ENCODE data around the gene TADA2A.
"Not testable (repeated sequence)": the region's sequence is repeated elsewhere in the genome, so short reads cannot be mapped to it uniquely, and the experiment has no call there.

TADA2A gene

DNA sequence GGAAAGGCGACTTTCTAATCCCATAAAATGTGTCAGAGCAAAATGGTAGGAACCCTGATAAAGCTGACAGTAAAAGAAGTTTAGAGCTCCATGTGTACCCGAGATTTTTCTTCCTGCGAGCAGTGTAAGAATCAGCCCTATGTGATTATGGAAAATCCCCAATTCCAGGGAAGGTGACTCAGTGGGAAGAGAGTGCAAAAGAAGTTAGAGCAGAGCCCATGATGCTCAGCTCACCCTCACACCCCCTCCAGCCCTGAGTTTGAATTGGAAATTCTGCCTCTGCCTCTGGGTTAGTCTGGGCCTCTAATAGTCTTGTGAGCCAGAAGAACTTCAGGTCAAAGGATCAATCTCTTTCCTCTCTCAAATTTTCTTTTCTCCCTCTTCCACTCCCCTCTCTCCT, 18.4 kb upstream of the TADA2A start:
- ATAC-seq, result no peak
- Mint-ChIP-seq H3K4me3 (no peak overlapping the region), H3K4me1 (peaks cover 13% of the 10 kb centered on the region), H3K27ac (no peak overlapping the region), H3K27me3 (no peaks in the 10 kb centered on the region), H3K9me3 (no peaks in the 10 kb centered on the region), H3K36me3 (no peaks in the 10 kb centered on the region)

DNA sequence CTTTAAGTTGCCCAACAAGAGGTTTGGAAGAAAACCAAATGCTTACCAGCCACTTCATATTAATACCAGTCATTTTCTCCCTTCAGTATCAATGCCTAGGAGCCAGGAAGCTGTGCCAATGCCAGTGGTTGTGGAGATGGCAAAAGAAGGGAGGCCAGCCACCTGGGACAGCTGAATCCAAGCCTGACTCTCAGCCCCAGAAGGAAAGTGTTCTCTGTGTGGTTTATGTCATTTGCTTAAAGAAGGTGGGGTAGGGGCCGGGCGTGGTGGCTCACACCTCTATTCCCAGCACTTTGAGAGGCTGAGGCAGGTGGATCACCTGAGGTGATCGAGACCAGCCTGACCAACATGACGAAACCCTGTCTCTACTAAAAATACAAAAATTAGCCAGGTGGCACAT, 17.5 kb upstream of the TADA2A start:
- H3K4me3 Mint-ChIP-seq, result no peak overlapping the region
- no peaks in the 10 kb centered on the region for H3K27me3 Mint-ChIP-seq
- ATAC-seq, result no peak
- H3K36me3 Mint-ChIP-seq, result no peaks in the 10 kb centered on the region
- H3K9me3 Mint-ChIP-seq, result no peaks in the 10 kb centered on the region
- peaks cover 13% of the 10 kb centered on the region for H3K4me1 Mint-ChIP-seq
- peak overlapping the region; percentile 30 for H3K27ac Mint-ChIP-seq

DNA sequence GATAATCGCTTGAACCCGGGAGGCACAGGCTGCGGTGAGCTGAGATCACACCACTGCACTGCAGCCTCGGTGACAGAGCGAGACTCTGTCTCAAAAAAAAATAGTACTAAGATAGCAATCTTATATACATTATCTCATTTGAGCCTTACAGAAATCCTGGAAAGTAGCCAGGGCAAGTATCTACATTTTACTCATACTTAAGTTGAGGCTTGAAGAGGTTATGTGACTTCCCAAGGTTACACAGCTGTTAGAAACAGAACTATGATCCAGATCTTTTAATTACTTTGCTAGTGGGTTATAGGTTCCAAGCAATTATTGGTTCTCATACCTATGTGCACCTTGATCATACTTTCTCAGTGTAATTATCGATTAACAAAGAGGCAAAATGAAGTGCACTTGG, 15.5 kb upstream of the TADA2A start:
- H3K4me3 Mint-ChIP-seq, result no peak overlapping the region
- H3K27me3 Mint-ChIP-seq, result no peaks in the 10 kb centered on the region
- no peaks in the 10 kb centered on the region for H3K36me3 Mint-ChIP-seq
- H3K27ac Mint-ChIP-seq, result no peak overlapping the region
- H3K9me3 Mint-ChIP-seq, result no peaks in the 10 kb centered on the region
- H3K4me1 Mint-ChIP-seq, result peaks cover 13% of the 10 kb centered on the region
- ATAC-seq, result no peak

DNA sequence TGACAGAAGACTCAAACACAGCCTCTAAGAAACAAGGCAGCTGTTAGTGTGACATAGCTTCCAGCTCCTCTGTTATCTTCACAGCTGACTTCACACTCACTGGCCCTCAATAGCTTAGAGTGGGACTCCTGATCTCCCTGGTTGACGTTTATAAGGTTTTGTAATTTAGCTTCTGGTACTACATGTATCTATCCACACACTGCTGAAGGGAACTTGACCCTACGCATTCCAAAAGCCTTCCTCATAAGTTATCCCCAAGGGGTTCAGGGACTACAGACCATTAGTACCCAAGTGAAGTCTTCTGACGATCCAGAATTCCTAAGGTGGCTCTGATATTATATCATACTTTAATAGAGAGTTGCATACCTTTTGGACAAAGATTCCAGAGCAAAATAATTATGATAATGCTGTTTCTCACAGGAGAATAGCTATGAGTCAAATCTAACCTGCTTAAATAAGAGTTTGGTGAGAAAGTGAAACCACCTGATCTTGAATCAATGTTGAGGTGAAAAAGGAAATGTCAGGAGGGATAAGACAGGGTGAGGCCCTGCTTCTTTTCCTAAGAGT, 14.6 kb upstream of the TADA2A start:
- Mint-ChIP-seq H3K4me3 (no peak overlapping the region), H3K27me3 (no peaks in the 10 kb centered on the region), H3K36me3 (no peaks in the 10 kb centered on the region), H3K27ac (peak overlapping the region; percentile 32), H3K9me3 (no peaks in the 10 kb centered on the region), H3K4me1 (peaks cover 13% of the 10 kb centered on the region)
- ATAC-seq, result peak; percentile 64

DNA sequence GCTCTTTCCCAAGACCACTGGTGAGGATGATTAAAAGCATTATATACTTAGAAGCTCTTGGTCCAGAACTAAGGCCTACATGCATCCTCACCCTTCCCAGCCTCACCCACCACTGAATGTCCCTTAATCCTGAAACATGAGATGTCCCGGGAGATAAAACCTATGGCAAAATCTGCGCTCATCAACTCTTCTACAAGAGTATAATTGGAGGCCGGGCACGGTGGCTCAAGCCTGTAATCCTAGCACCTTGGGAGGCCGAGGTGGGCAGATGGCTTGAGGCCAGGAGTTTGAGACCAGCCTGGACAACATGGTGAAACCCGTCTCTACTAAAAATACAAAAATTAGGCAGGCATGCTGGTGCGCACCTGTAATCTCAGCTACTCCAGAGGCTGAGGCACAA, 13.3 kb upstream of the TADA2A start:
- Mint-ChIP-seq H3K27me3 (no peaks in the 10 kb centered on the region), H3K9me3 (no peaks in the 10 kb centered on the region), H3K4me3 (no peak overlapping the region), H3K27ac (no peak overlapping the region), H3K4me1 (peaks cover 19% of the 10 kb centered on the region), H3K36me3 (no peaks in the 10 kb centered on the region)
- no peak for ATAC-seq

DNA sequence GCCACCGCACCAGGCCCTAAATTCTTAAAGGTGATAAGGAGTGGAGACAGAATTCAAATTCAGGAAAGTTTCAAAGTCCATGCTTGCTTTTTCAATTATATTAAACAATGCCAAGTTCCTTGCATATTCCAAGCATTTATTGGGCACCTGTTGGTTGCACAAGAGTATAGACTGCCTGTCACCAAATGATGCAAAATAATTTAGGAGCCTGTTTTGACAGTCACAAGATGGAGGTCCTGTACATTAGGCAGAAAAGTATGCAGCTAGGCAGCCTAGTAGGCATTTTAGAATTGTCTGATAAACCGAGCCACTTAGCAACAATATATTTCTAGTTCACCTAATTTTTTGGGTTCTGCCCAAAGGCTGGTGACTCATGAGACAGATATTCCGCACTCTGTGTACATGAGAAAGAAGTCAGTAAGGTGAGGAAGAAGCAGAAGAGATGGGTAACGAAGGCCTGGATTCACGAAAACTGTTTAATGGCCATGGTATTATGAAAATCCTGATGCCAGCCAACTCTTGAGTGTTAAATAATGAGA, 7.4 kb upstream of the TADA2A start:
- Mint-ChIP-seq H3K4me3 (no peak overlapping the region), H3K27me3 (no peaks in the 10 kb centered on the region), H3K9me3 (no peaks in the 10 kb centered on the region), H3K36me3 (no peaks in the 10 kb centered on the region), H3K4me1 (peaks cover 12% of the 10 kb centered on the region), H3K27ac (no peak overlapping the region)
- no peak for ATAC-seq

DNA sequence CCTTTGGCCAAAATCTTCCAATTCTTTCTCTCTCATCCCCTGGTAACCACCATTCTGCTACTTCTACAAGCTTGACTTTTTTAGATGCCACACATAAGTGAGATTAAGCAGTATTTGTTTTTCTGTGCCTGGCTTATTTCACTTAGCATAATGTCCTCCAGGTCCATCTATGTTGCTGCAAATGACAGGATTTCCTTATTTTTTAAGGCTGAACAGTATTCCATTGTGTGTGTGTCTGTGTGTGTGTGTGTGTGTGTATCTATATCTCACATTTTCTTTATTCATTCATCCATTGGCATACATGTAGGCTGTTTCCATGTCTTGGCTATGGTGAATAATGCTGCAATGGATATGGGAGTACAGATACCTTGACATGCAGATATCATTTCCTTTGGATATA, 6.2 kb upstream of the TADA2A start:
- Mint-ChIP-seq H3K27ac (no peak overlapping the region), H3K4me3 (no peak overlapping the region), H3K36me3 (peaks cover 6% of the 10 kb centered on the region), H3K4me1 (peaks cover 24% of the 10 kb centered on the region), H3K9me3 (no peaks in the 10 kb centered on the region), H3K27me3 (no peaks in the 10 kb centered on the region)
- ATAC-seq, result no peak

DNA sequence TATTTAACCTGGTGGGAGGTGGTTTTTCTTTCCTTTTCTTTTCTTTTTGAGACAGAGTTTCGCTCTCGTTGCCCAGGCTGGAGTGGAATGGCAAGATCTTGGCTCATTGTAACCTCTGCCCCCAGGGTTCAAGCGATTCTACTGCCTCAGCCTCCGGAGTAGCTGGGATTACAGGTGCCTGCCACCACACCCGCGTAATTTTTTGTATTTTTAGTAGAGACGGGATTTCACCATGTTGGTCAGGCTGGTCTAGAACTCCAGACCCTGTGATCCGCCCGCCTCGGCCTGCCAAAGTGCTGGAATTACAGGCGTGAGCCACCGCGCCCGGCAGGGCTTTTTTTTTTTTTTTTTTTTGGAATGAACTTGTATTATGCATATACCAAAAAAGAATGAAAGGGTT, 1.2 kb upstream of the TADA2A start:
- H3K27ac Mint-ChIP-seq, result peak overlapping the region; percentile 98
- not testable (repeated sequence) for H3K27me3 Mint-ChIP-seq, ATAC-seq, H3K36me3 Mint-ChIP-seq, H3K9me3 Mint-ChIP-seq
- H3K4me3 Mint-ChIP-seq, result peak overlapping the region; percentile 99
- H3K4me1 Mint-ChIP-seq, result peaks cover 41% of the 10 kb centered on the region

DNA sequence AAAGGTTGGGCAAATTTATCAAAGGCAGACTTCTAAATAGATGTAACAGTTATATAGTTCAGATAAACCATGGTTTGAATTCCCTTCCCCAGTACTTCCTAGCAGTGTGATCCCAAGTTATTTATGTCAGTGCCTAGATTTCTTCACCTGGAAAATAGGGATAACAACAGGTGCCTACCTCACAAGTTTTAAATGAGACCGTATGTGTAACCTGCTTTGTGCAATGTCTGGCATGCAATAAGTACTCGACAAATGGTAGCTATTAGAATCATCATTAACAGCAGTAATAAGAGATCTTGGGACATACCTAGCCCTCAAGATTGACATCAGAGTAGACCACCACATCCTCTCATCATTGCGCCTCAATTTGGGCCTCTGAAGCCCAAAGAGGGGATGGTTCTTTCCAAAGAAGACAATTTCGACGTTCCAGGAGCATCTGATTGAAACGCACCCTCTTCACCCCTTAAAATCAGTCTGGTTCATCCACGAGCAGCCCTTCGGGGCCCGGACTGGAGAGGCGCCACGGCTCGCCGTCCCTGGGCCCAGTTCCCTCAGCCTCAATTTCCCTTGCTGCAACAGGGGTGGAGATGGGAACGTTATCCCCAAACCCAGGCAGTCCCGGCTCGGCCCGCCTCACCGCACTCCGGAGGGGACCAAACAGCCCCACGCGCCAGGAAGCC, 591 bp upstream of the TADA2A start:
- H3K9me3 Mint-ChIP-seq, result no peaks in the 10 kb centered on the region
- peaks cover 11% of the 10 kb centered on the region for H3K36me3 Mint-ChIP-seq
- peaks cover 42% of the 10 kb centered on the region for H3K4me1 Mint-ChIP-seq
- H3K27ac Mint-ChIP-seq, result peak overlapping the region; percentile 98
- no peaks in the 10 kb centered on the region for H3K27me3 Mint-ChIP-seq
- peak overlapping the region; percentile 99 for H3K4me3 Mint-ChIP-seq
- ATAC-seq, result peak; percentile 56

DNA sequence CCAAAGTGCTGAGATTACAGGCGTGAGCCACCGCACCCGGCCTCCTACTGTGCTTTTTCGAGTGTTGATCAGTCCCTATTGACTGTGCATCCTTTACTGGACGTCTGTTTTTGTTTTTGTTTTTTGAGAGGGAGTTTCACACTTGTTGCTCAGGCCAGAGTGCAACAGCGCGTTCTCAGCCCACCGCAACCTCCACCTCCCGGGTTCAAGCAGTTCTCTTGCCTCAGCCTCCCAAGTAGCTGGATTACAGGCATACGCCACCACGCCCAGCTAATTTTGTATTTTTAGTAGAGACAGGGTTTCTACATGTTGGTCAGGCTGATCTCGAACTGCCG, 1.4 kb downstream of the TADA2A start:
- Mint-ChIP-seq H3K4me3 (peak overlapping the region; percentile 86), H3K27ac (peak overlapping the region; percentile 98), H3K4me1 (peaks cover 40% of the 10 kb centered on the region), H3K36me3 (peaks cover 26% of the 10 kb centered on the region)
- not testable (repeated sequence) for H3K27me3 Mint-ChIP-seq, ATAC-seq, H3K9me3 Mint-ChIP-seq

DNA sequence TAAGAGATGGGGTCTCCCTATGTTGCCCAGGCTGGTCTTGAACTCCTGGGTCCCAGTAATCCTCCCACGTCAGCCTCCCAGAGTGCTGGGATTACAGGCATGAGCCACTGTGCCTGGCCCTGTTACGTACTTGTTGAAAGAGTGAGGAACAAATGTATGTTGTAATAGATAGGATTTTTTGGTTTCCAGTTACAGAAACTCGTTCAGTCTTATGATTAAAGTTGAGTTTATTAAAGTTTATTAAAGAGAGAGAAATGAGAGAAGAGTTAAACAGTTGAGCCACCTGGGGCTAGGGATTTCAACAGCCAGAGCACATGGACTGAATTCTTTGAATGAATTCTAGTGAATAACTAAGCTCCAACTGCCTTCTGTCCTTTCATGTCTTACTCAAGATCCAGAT, 3.7 kb downstream of the TADA2A start:
- H3K4me3 Mint-ChIP-seq, result no peak overlapping the region

DNA sequence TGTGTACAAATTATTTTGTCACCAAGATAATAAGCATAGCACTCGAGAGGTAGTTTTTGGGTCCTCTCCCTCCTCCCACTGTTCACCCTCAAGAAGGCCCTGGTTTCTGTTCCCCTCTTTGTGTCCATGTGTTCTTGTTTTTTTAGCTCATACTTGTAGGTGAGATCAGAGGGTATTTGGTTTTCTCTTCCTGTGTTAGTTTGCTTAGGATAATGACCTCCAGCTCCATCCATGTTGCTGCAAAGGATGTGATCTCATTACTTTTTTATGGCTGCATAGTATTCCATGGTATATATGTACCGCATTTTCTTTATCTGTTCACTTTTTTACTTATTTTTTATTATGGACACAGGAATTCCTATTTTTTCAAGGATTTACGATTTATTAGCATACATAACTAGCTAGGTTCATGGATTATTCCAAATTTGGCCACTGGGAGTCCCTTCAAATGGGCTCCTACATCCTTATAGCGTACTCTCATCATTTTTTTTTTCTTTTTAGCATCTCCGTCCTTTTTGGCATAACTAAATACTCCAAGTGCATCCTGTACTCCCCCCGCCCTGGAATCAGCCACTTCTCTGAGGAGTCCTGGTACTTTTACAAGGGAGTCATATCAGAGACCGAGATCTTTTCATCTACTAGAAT, 7.3 kb downstream of the TADA2A start:
- Mint-ChIP-seq H3K4me1 (peaks cover 22% of the 10 kb centered on the region), H3K36me3 (peaks cover 54% of the 10 kb centered on the region), H3K4me3 (no peak overlapping the region), H3K9me3 (no peaks in the 10 kb centered on the region), H3K27me3 (no peaks in the 10 kb centered on the region), H3K27ac (peak overlapping the region; percentile 11)
- ATAC-seq, result peak; percentile 59

More for the DNA sequence above, 3.7 kb downstream of the TADA2A start:
- H3K27me3 Mint-ChIP-seq, result no peaks in the 10 kb centered on the region
- peaks cover 42% of the 10 kb centered on the region for H3K4me1 Mint-ChIP-seq
- H3K36me3 Mint-ChIP-seq, result peaks cover 42% of the 10 kb centered on the region
- H3K27ac Mint-ChIP-seq, result peak overlapping the region; percentile 40
- no peak for ATAC-seq
- no peaks in the 10 kb centered on the region for H3K9me3 Mint-ChIP-seq

DNA sequence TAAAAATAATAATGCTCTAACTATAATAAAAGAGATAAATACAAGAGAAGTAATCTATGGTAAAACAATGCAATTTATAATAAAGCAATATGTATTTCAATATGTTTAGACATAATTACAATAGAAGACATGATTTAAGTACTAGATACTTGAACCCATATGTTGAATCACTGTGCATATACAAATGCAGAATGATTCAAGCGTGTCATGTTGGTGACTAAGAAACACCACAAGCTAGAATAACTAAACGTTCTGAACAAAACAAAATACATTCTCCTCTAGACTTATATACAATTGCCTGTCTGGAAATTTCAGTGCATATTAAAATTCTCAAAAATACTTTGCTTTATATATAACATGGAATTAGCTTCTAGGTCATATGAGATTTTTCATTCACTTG, 11.2 kb downstream of the TADA2A start:
- ATAC-seq, result no peak
- H3K36me3 Mint-ChIP-seq, result peaks cover 51% of the 10 kb centered on the region
- H3K9me3 Mint-ChIP-seq, result no peaks in the 10 kb centered on the region
- H3K27me3 Mint-ChIP-seq, result no peaks in the 10 kb centered on the region
- no peak overlapping the region for H3K4me3 Mint-ChIP-seq
- peaks cover 16% of the 10 kb centered on the region for H3K4me1 Mint-ChIP-seq
- H3K27ac Mint-ChIP-seq, result no peak overlapping the region

DNA sequence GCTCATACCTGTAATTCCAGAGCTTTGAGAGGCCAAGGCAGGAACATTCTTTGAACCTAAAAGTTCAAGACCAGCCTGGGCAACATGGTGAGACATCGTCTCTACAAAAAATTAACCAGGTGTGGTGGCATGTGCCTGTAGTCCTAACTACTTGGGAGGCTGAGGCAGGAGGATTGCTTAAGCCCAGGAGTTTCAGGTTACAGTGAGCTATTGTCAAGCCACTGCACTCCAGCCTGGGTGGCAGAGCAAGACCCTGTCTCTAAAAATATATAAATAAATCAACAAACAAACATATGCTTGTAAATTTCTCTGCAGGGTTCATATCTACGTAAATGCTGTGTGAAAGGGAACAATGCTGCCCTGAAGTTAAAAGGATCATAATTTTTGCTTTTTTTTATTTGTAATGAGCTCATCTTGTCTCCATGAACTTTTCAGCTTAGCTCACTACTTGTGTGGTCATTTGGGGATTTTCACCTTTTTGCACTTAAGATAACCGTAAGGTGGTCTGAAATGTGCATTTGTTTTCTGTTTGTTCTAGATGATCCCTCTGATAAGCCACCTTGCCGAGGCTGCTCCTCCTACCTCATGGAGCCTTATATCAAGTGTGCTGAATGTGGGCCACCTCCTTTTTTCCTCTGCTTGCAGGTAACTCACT, 16.4 kb downstream of the TADA2A start:
- Mint-ChIP-seq H3K36me3 (peaks cover 32% of the 10 kb centered on the region), H3K27me3 (no peaks in the 10 kb centered on the region), H3K4me3 (no peak overlapping the region), H3K4me1 (no peaks in the 10 kb centered on the region), H3K9me3 (no peaks in the 10 kb centered on the region), H3K27ac (no peak overlapping the region)
- ATAC-seq, result no peak

DNA sequence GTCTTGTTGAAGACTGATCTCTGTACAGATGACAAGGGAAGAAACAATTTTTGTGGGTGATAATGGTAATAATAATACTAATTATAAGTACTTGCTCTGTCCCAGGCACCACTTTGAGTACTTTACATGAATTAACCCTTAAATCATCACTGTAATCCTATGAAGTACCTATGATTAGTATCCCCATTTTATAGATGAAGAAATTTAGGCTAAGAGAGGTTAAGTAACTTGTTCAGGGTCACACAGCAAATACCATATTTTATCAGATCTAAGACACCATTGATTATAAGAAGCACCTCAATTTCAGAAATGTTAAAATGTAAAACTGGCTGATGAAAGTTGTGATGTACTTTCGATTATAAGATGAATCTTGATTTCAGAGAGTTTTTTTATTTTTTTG, 18.6 kb downstream of the TADA2A start:
- Mint-ChIP-seq H3K27me3 (no peaks in the 10 kb centered on the region), H3K27ac (no peak overlapping the region), H3K9me3 (no peaks in the 10 kb centered on the region), H3K4me3 (no peak overlapping the region), H3K36me3 (peaks cover 30% of the 10 kb centered on the region), H3K4me1 (peaks cover 3% of the 10 kb centered on the region)
- no peak for ATAC-seq

Measured in stimulated activated memory B cell treated with anti-CD40 and anti-IgM and Interleukin-4, amounts not matched to agents 10 μg/mL and 1 μg/mL and 100 μg/mL, for 72 hours (primary cell).